ENCODE results near the gene TRMT2A. TPM values are rescaled to one million over a fixed set of nuclear protein-coding genes. Genes with fewer than 3 reads are reported as not detected.

TRMT2A gene
- total RNA-seq, 2 experiments from 2014 or later = 71.8 to 75.2 TPM

- no peak overlapping the region for H3K4me3 Mint-ChIP-seq
- no peak for DNase-seq
- H3K27me3 Mint-ChIP-seq = no peaks in the 10 kb centered on the region
- peak overlapping the region; percentile 21 for H3K27ac Mint-ChIP-seq
- ChIA-PET POLR2A (interaction anchor here (0.7 to 1.3 kb wide), 3 partner anchors 9 to 14 kb away, joined by 3 to 4 read pairs (median 3); no protein-coding TSS in a partner anchor), CTCF (no interaction called here)
- peaks cover 3% of the 10 kb centered on the region for H3K9me3 Mint-ChIP-seq
- peaks cover 63% of the 10 kb centered on the region for H3K4me1 Mint-ChIP-seq
- peaks cover 90% of the 10 kb centered on the region for H3K36me3 Mint-ChIP-seq (ENCODE audit: low read depth)
Observed at GRCh38 chr22:20094197-20094807, 22.7 kb downstream of the TRMT2A start.

GRCh38 chr22:20093418-20094196 is 23.4 kb downstream of the TRMT2A start:
- CTCF ChIA-PET = no interaction called here
- Mint-ChIP-seq H3K36me3 (ENCODE audit: low read depth) (peaks cover 90% of the 10 kb centered on the region), H3K27me3 (no peaks in the 10 kb centered on the region), H3K27ac (peak overlapping the region; percentile 21), H3K9me3 (peaks cover 3% of the 10 kb centered on the region), H3K4me1 (peaks cover 57% of the 10 kb centered on the region), H3K4me3 (no peak overlapping the region)
- POLR2A ChIA-PET = interaction anchor here (1.2 to 1.3 kb wide), 2 partner anchors 12 to 15 kb away, joined by 3 to 4 read pairs; no protein-coding TSS in a partner anchor
- no peak for DNase-seq

GRCh38 chr22:20092477-20092854 is 24.6 kb downstream of the TRMT2A start:
- peaks cover 3% of the 10 kb centered on the region for H3K9me3 Mint-ChIP-seq
- peaks cover 50% of the 10 kb centered on the region for H3K4me1 Mint-ChIP-seq
- no peaks in the 10 kb centered on the region for H3K27me3 Mint-ChIP-seq
- H3K36me3 Mint-ChIP-seq (ENCODE audit: low read depth) = peaks cover 89% of the 10 kb centered on the region
- peak overlapping the region; percentile 61 for H3K27ac Mint-ChIP-seq
- no peak for DNase-seq
- ChIA-PET CTCF (no interaction called here), POLR2A (no interaction called here)
- no peak overlapping the region for H3K4me3 Mint-ChIP-seq

GRCh38 chr22:20091690-20092476 is 25.1 kb downstream of the TRMT2A start:
- CTCF ChIA-PET = interaction anchor here (1.4 kb wide), 1 partner anchor 19 kb away, joined by 3 read pairs; no protein-coding TSS in a partner anchor
- Mint-ChIP-seq H3K36me3 (ENCODE audit: low read depth) (peaks cover 89% of the 10 kb centered on the region), H3K27ac (peak overlapping the region; percentile 61), H3K27me3 (no peaks in the 10 kb centered on the region), H3K4me3 (no peak overlapping the region), H3K4me1 (peaks cover 46% of the 10 kb centered on the region), H3K9me3 (peaks cover 3% of the 10 kb centered on the region)
- POLR2A ChIA-PET = interaction anchor here (1.0 to 1.7 kb wide), 3 partner anchors 11 to 72 kb away, joined by 3 to 5 read pairs (median 4); partner anchors contain the start of gene TANGO2
- no peak for DNase-seq

GRCh38 chr22:20090730-20091240 is 26.2 kb downstream of the TRMT2A start:
- Mint-ChIP-seq H3K4me1 (peaks cover 46% of the 10 kb centered on the region), H3K36me3 (ENCODE audit: low read depth) (peaks cover 89% of the 10 kb centered on the region), H3K27ac (peak overlapping the region; percentile 61), H3K9me3 (no peaks in the 10 kb centered on the region), H3K27me3 (no peaks in the 10 kb centered on the region), H3K4me3 (no peak overlapping the region)
- POLR2A ChIA-PET = interaction anchor here (1.0 to 1.7 kb wide), 3 partner anchors 10 to 70 kb away, joined by 3 to 5 read pairs (median 4); partner anchors contain the start of gene TANGO2
- CTCF ChIA-PET = interaction anchor here (1.4 kb wide), 1 partner anchor 20 kb away, joined by 3 read pairs; no protein-coding TSS in a partner anchor
- no peak for DNase-seq

- Mint-ChIP-seq H3K4me1 (peaks cover 40% of the 10 kb centered on the region), H3K27ac (peak overlapping the region; percentile 60), H3K9me3 (no peaks in the 10 kb centered on the region), H3K27me3 (no peaks in the 10 kb centered on the region), H3K4me3 (no peak overlapping the region), H3K36me3 (ENCODE audit: low read depth) (peaks cover 88% of the 10 kb centered on the region)
- no peak for DNase-seq
- ChIA-PET CTCF (no interaction called here), POLR2A (interaction anchor here (1.3 to 1.7 kb wide), 2 partner anchors 9 to 70 kb away, joined by 3 to 5 read pairs; partner anchors contain the start of gene TANGO2)
Observed at GRCh38 chr22:20089977-20090729, 26.9 kb downstream of the TRMT2A start.

GRCh38 chr22:20089226-20089976 is 27.6 kb downstream of the TRMT2A start:
- Mint-ChIP-seq H3K9me3 (no peaks in the 10 kb centered on the region), H3K36me3 (ENCODE audit: low read depth) (peaks cover 81% of the 10 kb centered on the region), H3K4me1 (peaks cover 42% of the 10 kb centered on the region), H3K27me3 (no peaks in the 10 kb centered on the region), H3K4me3 (no peak overlapping the region), H3K27ac (peak overlapping the region; percentile 44)
- CTCF ChIA-PET = no interaction called here
- no peak for DNase-seq
- POLR2A ChIA-PET = interaction anchor here (1.3 kb wide), 1 partner anchor 8 kb away, joined by 3 read pairs; no protein-coding TSS in a partner anchor

- Mint-ChIP-seq H3K27ac (no peak overlapping the region), H3K27me3 (no peaks in the 10 kb centered on the region), H3K4me1 (peaks cover 42% of the 10 kb centered on the region), H3K4me3 (no peak overlapping the region), H3K9me3 (no peaks in the 10 kb centered on the region), H3K36me3 (ENCODE audit: low read depth) (peaks cover 71% of the 10 kb centered on the region)
- ChIA-PET POLR2A (no interaction called here), CTCF (no interaction called here)
- no peak for DNase-seq
Observed at GRCh38 chr22:20088263-20088648, 28.8 kb downstream of the TRMT2A start.

GRCh38 chr22:20087319-20088262 is 29.4 kb downstream of the TRMT2A start:
- no peak for DNase-seq
- Mint-ChIP-seq H3K36me3 (ENCODE audit: low read depth) (peaks cover 70% of the 10 kb centered on the region), H3K27ac (no peak overlapping the region), H3K4me1 (peaks cover 49% of the 10 kb centered on the region), H3K4me3 (no peak overlapping the region), H3K27me3 (no peaks in the 10 kb centered on the region), H3K9me3 (no peaks in the 10 kb centered on the region)
- ChIA-PET CTCF (interaction anchor here (1.6 kb wide), 1 partner anchor 9 kb away, joined by 3 read pairs; no protein-coding TSS in a partner anchor), POLR2A (interaction anchor here (1.0 kb wide), 1 partner anchor 29 kb away, joined by 3 read pairs; the partner anchor contains the start of gene RANBP1)

GRCh38 chr22:20086763-20087162 is 30.3 kb downstream of the TRMT2A start:
- Mint-ChIP-seq H3K27ac (no peak overlapping the region), H3K4me1 (peaks cover 49% of the 10 kb centered on the region), H3K9me3 (no peaks in the 10 kb centered on the region), H3K4me3 (no peak overlapping the region), H3K36me3 (ENCODE audit: low read depth) (peaks cover 62% of the 10 kb centered on the region), H3K27me3 (no peaks in the 10 kb centered on the region)
- DNase-seq = no peak
- ChIA-PET CTCF (interaction anchor here (1.6 kb wide), 1 partner anchor 8 kb away, joined by 3 read pairs; no protein-coding TSS in a partner anchor), POLR2A (interaction anchor here (0.9 to 1.6 kb wide), 3 partner anchors 17 to 65 kb away, joined by 3 read pairs; partner anchors contain the start of genes RANBP1 and TANGO2)
